ENCODE measurements around the gene NOX3. TPM values are rescaled to one million over a fixed set of nuclear protein-coding genes. Genes with fewer than 3 reads are reported as not detected.

Gene NOX3
- total RNA-seq, 2 experiments from 2014 or later, result not detected

DNA sequence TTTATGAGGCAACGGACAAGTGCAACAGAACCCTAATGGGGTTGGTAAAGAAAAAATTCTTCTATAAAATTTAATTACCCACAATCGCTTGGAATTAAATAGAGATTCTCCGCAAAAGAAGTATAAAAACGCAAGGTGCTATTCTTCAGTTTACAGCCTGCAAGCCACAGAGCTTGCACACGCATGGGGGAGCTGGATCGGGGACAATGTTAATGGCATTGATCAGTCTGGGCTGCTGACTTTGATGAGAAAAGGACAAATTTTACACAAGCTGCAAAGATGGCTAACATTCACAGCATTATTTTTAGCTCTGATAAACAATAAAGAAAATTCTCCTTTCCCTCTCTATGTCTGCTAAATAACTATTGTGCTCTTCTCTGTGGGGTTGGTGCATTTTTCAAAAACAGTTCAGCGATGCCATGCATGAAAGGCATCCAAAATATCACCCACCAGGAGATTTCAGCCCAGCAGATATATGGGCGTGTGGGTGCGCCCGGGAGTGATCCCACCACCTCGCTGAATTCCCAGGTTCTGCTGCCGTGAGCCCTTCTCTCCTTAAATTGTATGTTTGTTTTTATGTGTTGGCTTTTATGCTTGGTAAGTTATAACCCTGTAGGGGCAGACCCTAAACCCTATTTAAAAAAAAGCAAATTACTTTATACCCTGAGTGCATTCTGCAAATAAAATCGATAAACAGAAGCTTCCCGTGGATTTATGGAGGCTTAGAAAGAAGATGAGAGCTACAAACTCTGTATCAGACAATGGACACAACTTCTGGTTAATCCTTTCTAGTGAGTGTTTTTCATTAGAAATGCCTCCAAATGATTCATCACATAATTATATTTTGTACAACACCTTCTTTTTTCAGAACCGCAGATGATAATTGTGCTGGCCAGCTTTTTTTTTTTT is 55.6 kb downstream of the NOX3 start:
- ChIA-PET POLR2A (no interaction called here), CTCF (no interaction called here)
- DNase-seq (no peak), ATAC-seq (ENCODE audit: poor library complexity) (no peak)
- no peak overlapping the region for H3K27ac ChIP-seq (ENCODE audit: low read depth in 1 of 2, low read length in 2 of 2)
- no peaks in the 10 kb centered on the region for H3K27me3 Mint-ChIP-seq
- intact Hi-C loops (cut with DNase I, micrococcal nuclease), result no loop called here
- H3K27me3 ChIP-seq (ENCODE audit: control insufficient read depth in 1 of 2, insufficient read depth in 2 of 2, low read length in 2 of 2), result no peaks in the 10 kb centered on the region
- H3K36me3 ChIP-seq (ENCODE audit: insufficient read depth, low read length), result no peaks in the 10 kb centered on the region
- TF ChIP-seq, protein P1, sequence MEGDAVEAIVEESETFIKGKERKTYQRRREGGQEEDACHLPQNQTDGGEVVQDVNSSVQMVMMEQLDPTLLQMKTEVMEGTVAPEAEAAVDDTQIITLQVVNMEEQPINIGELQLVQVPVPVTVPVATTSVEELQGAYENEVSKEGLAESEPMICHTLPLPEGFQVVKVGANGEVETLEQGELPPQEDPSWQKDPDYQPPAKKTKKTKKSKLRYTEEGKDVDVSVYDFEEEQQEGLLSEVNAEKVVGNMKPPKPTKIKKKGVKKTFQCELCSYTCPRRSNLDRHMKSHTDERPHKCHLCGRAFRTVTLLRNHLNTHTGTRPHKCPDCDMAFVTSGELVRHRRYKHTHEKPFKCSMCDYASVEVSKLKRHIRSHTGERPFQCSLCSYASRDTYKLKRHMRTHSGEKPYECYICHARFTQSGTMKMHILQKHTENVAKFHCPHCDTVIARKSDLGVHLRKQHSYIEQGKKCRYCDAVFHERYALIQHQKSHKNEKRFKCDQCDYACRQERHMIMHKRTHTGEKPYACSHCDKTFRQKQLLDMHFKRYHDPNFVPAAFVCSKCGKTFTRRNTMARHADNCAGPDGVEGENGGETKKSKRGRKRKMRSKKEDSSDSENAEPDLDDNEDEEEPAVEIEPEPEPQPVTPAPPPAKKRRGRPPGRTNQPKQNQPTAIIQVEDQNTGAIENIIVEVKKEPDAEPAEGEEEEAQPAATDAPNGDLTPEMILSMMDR (IDR thresholded peaks at IDR 0.05), result no peak
- H3K4me3 Mint-ChIP-seq, result no peak overlapping the region
- no peaks in the 10 kb centered on the region for H3K9me3 Mint-ChIP-seq
- H3K4me1 Mint-ChIP-seq (ENCODE audit: low read depth), result no peaks in the 10 kb centered on the region
- peaks cover 0 to 4% of the 10 kb centered on the region in 2 experiments for H3K9me3 ChIP-seq (ENCODE audit: control insufficient read depth in 1 of 2, insufficient read depth in 1 of 2, low read length in 2 of 2)
- H3K27ac Mint-ChIP-seq, result no peak overlapping the region
- H3K4me3 ChIP-seq (ENCODE audit: low read length), result no peak overlapping the region
- H3K36me3 Mint-ChIP-seq (ENCODE audit: low read depth), result no peaks in the 10 kb centered on the region
- H3K4me1 ChIP-seq (ENCODE audit: insufficient read depth, low read length), result no peaks in the 10 kb centered on the region

DNA sequence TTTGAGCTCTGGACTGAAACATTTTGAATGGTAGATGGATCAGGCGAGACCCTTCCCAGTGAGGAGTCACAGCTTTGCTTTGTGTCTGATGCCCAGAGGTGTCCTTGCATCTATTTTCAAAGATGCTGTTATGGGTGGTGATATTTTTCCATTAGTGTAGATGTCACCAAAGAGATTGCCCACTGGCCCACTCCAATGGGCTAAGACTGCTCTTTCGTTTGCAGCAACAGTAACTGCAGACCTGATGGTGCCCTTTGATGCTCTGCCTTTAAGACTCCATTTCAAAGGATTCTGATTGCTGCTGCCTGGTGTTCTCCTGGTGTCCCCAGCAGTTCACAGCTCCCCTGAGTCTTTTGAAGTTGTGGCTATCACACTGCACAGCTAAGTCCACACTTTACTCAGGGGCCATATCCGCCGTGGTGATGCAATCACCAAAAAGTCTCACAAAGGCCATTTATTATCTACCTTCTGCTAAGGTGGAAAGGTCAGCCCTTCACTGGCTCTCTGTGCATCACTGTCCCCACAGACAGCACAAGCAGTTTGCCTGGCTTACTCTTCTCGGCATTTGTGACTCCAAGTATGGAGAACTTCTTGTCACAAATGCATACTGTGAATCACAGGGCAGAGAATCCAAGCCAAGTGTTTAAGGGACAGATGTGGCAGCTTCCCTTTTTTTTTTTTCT is 56.4 kb downstream of the NOX3 start:
- DNase-seq (no peak), ATAC-seq (ENCODE audit: poor library complexity) (no peak)
- Mint-ChIP-seq H3K27ac (no peak overlapping the region), H3K4me3 (no peak overlapping the region), H3K27me3 (no peaks in the 10 kb centered on the region), H3K36me3 (ENCODE audit: low read depth) (no peaks in the 10 kb centered on the region), H3K4me1 (ENCODE audit: low read depth) (no peaks in the 10 kb centered on the region), H3K9me3 (no peaks in the 10 kb centered on the region)
- ChIA-PET CTCF (no interaction called here), POLR2A (no interaction called here)
- peaks cover 0 to 2% of the 10 kb centered on the region in 2 experiments for H3K9me3 ChIP-seq (ENCODE audit: control insufficient read depth in 1 of 2, insufficient read depth in 1 of 2, low read length in 2 of 2)
- H3K4me3 ChIP-seq (ENCODE audit: low read length), result no peak overlapping the region
- no peaks in the 10 kb centered on the region for H3K27me3 ChIP-seq (ENCODE audit: control insufficient read depth in 1 of 2, insufficient read depth in 2 of 2, low read length in 2 of 2)
- TF ChIP-seq, protein P1 (IDR thresholded peaks at IDR 0.05), result no peak
- H3K36me3 ChIP-seq (ENCODE audit: insufficient read depth, low read length), result no peaks in the 10 kb centered on the region
- H3K4me1 ChIP-seq (ENCODE audit: insufficient read depth, low read length), result no peaks in the 10 kb centered on the region
- intact Hi-C loops (cut with DNase I, micrococcal nuclease), result no loop called here
- H3K27ac ChIP-seq (ENCODE audit: low read depth in 1 of 2, low read length in 2 of 2), result no peak overlapping the region

DNA sequence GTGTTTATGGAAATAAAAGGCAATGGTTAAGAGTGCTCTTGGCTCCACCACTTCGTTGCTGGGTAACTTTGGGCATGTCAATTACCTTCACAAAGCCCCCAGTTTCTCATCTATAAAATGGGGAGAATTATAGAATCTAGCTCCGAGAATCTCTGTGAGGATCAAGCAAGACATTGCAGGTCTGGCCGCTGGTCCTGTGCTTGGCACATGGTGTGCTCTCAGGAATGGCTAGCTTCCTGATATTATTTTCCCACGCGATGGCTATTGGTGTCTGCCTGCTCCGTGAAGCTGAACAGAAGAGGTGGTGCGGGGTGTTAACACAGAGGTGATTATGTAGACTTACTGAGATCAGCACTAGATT is 57.0 kb downstream of the NOX3 start:
- Mint-ChIP-seq H3K9me3 (no peaks in the 10 kb centered on the region), H3K27me3 (no peaks in the 10 kb centered on the region), H3K27ac (no peak overlapping the region), H3K36me3 (ENCODE audit: low read depth) (no peaks in the 10 kb centered on the region), H3K4me1 (ENCODE audit: low read depth) (no peaks in the 10 kb centered on the region), H3K4me3 (no peak overlapping the region)
- ATAC-seq (ENCODE audit: poor library complexity), result no peak
- CTCF ChIA-PET, result no interaction called here
- intact Hi-C loops (cut with DNase I, micrococcal nuclease), result no loop called here
- Histone ChIP-seq H3K27me3 (ENCODE audit: control insufficient read depth in 1 of 2, insufficient read depth in 2 of 2, low read length in 2 of 2) (no peaks in the 10 kb centered on the region), H3K9me3 (ENCODE audit: control insufficient read depth in 1 of 2, insufficient read depth in 1 of 2, low read length in 2 of 2) (no peaks in the 10 kb centered on the region), H3K36me3 (ENCODE audit: insufficient read depth, low read length) (no peaks in the 10 kb centered on the region), H3K4me1 (ENCODE audit: insufficient read depth, low read length) (no peaks in the 10 kb centered on the region), H3K4me3 (ENCODE audit: low read length) (no peak overlapping the region), H3K27ac (ENCODE audit: low read depth in 1 of 2, low read length in 2 of 2) (no peak overlapping the region)
- no peak for DNase-seq
- POLR2A ChIA-PET, result no interaction called here
- TF ChIP-seq, protein P1 (IDR thresholded peaks at IDR 0.05), result no peak

Data from CD4-positive, alpha-beta T cell (primary cell).